ENCODE measurements around the gene CRTC1. TPM values are rescaled to one million over a fixed set of nuclear protein-coding genes. Genes with fewer than 3 reads are reported as not detected.
A peak's percentile ranks its signal among the peaks of the same experiment; 100 is the strongest.

Gene CRTC1
- total and polyA plus RNA-seq, 9 of the 15 experiments (the other 6 are each of a cell fraction or from before 2014, with no cell fraction given), result 0.25 to 3.8 (median 1.2) TPM; not detected in 2

DNA sequence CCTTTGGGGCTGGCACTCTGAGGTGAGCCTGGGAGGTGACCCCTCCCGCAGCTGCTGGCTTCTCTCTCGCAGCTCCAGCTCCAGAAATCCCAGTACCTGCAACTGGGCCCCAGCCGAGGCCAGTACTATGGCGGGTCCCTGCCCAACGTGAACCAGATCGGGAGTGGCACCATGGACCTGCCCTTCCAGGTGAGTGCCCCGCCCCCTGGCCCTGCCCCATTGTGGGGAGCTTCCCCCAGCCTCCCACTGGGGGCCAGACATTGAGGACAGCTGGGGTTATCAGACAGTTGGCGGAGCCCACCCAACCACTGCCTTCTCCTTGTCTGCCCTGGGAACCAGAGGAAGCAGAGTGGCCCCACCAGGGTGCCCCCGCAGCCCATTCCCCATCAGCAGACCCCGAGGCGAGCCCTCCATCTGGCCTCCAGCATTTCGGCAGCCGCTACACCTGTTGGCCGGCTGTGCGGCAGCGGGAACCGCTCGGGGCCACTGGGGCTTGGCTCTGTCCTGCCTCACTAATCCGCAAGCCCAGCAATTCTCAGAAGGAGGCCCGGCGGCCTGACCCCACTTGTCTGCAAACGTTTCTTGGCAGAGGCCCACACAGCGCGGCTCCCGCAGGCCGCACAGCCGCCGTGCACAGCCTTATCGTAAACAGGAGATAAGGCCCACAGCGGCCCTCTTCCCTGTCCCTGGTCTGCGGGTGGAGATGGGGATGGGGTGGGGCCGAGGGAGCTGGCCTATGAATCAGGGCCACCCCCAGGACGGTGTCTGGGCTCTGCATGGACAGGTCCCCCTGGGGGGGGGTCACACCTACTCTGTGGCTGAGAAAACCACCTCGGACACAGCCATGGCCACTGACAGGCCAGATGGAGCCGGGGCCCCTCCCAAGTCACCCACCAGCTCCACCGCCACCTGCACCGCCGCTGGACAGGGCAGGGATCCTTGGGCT is 59.6 kb downstream of the CRTC1 start (continued):
- TF ChIP-seq FOXA3 (CRISPR knock-in tag; conservative IDR thresholded peaks at IDR 0.05 in 1 of 2, IDR thresholded peaks at IDR 0.05 in 1 of 2) (no peak), ZNF311 (CRISPR knock-in tag; IDR thresholded peaks at IDR 0.05) (no peak), TAF7 (tag; IDR thresholded peaks at IDR 0.05) (no peak), FOXK2 (conservative IDR thresholded peaks at IDR 0.05 in 1 of 2, IDR thresholded peaks at IDR 0.05 in 1 of 2; ENCODE audit: low read depth in 2 of 2) (peak; percentile 80 to 81; a peak in 3 of 4 replicates), NONO (IDR thresholded peaks at IDR 0.05; ENCODE audit: low read depth in 2 of 2, low read length in 1 of 2) (peak in 1 of 2 experiments; percentile 74; a peak in 1 of 4 replicates), MYBL2 (IDR thresholded peaks at IDR 0.05; ENCODE audit: low read depth) (no peak), MYBL2 (CRISPR knock-in tag; IDR thresholded peaks at IDR 0.05; ENCODE audit: borderline replicate concordance) (no peak), GTF2A2 (tag; IDR thresholded peaks at IDR 0.05) (no peak)
- TF ChIP-seq, protein P1, sequence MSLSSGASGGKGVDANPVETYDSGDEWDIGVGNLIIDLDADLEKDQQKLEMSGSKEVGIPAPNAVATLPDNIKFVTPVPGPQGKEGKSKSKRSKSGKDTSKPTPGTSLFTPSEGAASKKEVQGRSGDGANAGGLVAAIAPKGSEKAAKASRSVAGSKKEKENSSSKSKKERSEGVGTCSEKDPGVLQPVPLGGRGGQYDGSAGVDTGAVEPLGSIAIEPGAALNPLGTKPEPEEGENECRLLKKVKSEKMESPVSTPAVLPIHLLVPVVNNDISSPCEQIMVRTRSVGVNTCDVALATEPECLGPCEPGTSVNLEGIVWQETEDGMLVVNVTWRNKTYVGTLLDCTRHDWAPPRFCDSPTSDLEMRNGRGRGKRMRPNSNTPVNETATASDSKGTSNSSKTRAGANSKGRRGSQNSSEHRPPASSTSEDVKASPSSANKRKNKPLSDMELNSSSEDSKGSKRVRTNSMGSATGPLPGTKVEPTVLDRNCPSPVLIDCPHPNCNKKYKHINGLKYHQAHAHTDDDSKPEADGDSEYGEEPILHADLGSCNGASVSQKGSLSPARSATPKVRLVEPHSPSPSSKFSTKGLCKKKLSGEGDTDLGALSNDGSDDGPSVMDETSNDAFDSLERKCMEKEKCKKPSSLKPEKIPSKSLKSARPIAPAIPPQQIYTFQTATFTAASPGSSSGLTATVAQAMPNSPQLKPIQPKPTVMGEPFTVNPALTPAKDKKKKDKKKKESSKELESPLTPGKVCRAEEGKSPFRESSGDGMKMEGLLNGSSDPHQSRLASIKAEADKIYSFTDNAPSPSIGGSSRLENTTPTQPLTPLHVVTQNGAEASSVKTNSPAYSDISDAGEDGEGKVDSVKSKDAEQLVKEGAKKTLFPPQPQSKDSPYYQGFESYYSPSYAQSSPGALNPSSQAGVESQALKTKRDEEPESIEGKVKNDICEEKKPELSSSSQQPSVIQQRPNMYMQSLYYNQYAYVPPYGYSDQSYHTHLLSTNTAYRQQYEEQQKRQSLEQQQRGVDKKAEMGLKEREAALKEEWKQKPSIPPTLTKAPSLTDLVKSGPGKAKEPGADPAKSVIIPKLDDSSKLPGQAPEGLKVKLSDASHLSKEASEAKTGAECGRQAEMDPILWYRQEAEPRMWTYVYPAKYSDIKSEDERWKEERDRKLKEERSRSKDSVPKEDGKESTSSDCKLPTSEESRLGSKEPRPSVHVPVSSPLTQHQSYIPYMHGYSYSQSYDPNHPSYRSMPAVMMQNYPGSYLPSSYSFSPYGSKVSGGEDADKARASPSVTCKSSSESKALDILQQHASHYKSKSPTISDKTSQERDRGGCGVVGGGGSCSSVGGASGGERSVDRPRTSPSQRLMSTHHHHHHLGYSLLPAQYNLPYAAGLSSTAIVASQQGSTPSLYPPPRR (CRISPR knock-in tag; IDR thresholded peaks at IDR 0.05; ENCODE audit: borderline replicate concordance), result no peak
- TF ChIP-seq, protein P2, sequence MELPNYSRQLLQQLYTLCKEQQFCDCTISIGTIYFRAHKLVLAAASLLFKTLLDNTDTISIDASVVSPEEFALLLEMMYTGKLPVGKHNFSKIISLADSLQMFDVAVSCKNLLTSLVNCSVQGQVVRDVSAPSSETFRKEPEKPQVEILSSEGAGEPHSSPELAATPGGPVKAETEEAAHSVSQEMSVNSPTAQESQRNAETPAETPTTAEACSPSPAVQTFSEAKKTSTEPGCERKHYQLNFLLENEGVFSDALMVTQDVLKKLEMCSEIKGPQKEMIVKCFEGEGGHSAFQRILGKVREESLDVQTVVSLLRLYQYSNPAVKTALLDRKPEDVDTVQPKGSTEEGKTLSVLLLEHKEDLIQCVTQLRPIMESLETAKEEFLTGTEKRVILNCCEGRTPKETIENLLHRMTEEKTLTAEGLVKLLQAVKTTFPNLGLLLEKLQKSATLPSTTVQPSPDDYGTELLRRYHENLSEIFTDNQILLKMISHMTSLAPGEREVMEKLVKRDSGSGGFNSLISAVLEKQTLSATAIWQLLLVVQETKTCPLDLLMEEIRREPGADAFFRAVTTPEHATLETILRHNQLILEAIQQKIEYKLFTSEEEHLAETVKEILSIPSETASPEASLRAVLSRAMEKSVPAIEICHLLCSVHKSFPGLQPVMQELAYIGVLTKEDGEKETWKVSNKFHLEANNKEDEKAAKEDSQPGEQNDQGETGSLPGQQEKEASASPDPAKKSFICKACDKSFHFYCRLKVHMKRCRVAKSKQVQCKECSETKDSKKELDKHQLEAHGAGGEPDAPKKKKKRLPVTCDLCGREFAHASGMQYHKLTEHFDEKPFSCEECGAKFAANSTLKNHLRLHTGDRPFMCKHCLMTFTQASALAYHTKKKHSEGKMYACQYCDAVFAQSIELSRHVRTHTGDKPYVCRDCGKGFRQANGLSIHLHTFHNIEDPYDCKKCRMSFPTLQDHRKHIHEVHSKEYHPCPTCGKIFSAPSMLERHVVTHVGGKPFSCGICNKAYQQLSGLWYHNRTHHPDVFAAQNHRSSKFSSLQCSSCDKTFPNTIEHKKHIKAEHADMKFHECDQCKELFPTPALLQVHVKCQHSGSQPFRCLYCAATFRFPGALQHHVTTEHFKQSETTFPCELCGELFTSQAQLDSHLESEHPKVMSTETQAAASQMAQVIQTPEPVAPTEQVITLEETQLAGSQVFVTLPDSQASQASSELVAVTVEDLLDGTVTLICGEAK (IDR thresholded peaks at IDR 0.05), result no peak
- TF ChIP-seq, protein P2 (CRISPR knock-in tag; IDR thresholded peaks at IDR 0.05), result no peak

Data from K562 (cell line).